Pulmonary artery endothelial cell (primary cell): ENCODE data around the gene KCTD10. TPM values are rescaled to one million over a fixed set of nuclear protein-coding genes. Genes with fewer than 3 reads are reported as not detected.
"Not testable (repeated sequence)": the region's sequence is repeated elsewhere in the genome, so short reads cannot be mapped to it uniquely, and the experiment has no call there.

ENCODE experiments used
- DNase-seq: peaks from one replicate; pipeline ENCODE4 v3.0.0-alpha.2; 2011; ENCODE audit warnings: low read depth, low spot score
- total RNA-seq: library from RNA; depleted of rRNA; stranded (reverse); fragments of >200 nt; gene quantifications from 2 replicates; pipeline ENCODE4 v1.2.3, GENCODE V29; 2014

The KCTD10 gene
- total RNA-seq, 1 donor from 2014 or later = 102 TPM

- DNase-seq = no peak
These were observed 27.1 kb downstream of the KCTD10 start for GRCh38 chr12:109449845-109450532.

GRCh38 chr12:109448707-109449390, 28.3 kb downstream of the KCTD10 start:
- DNase-seq = no peak

- no peak for DNase-seq
These were observed 28.8 kb downstream of the KCTD10 start for GRCh38 chr12:109448272-109448671.

GRCh38 chr12:109447482-109447881, 29.6 kb downstream of the KCTD10 start:
- no peak for DNase-seq

- no peak for DNase-seq
These were observed 30.2 kb downstream of the KCTD10 start for GRCh38 chr12:109446869-109447268.

GRCh38 chr12:109445191-109445609, 31.9 kb downstream of the KCTD10 start:
- no peak for DNase-seq

- DNase-seq = no peak
These were observed 32.8 kb downstream of the KCTD10 start for GRCh38 chr12:109444259-109444658.

GRCh38 chr12:109443794-109444193, 33.3 kb downstream of the KCTD10 start:
- DNase-seq = no peak

GRCh38 chr12:109440851-109441490, 36.1 kb downstream of the KCTD10 start:
- DNase-seq = no peak

- not testable (repeated sequence) for DNase-seq
These were observed 37.1 kb downstream of the KCTD10 start for GRCh38 chr12:109439951-109440350.

GRCh38 chr12:109439181-109439580, 37.9 kb downstream of the KCTD10 start:
- DNase-seq = no peak

GRCh38 chr12:109436188-109436560, 40.9 kb downstream of the KCTD10 start:
- no peak for DNase-seq

- DNase-seq = no peak
These were observed 41.5 kb downstream of the KCTD10 start for GRCh38 chr12:109435428-109436187.

GRCh38 chr12:109434582-109434981, 42.5 kb downstream of the KCTD10 start:
- no peak for DNase-seq

- DNase-seq = no peak
These were observed 43.5 kb downstream of the KCTD10 start for GRCh38 chr12:109433618-109434017.

- peak; percentile 58 for DNase-seq
These were observed 44.2 kb downstream of the KCTD10 start for GRCh38 chr12:109432842-109433304.

- DNase-seq = no peak
These were observed 44.7 kb downstream of the KCTD10 start for GRCh38 chr12:109432431-109432830.

GRCh38 chr12:109430244-109430643, 46.9 kb downstream of the KCTD10 start:
- DNase-seq = no peak

GRCh38 chr12:109428804-109429203, 48.3 kb downstream of the KCTD10 start:
- not testable (repeated sequence) for DNase-seq

- DNase-seq = peak; percentile 49
These were observed 49.0 kb downstream of the KCTD10 start for GRCh38 chr12:109428037-109428629.

- no peak for DNase-seq
These were observed 53.7 kb downstream of the KCTD10 start for GRCh38 chr12:109423392-109423791.
